GM23338 (cell line): Measurements from ENCODE around the gene PNP. TPM values are rescaled to one million over a fixed set of nuclear protein-coding genes. Genes with fewer than 3 reads are reported as not detected.

ENCODE experiments used
- ATAC-seq: fragments of 200-7000 bp; cut with Tn5 transposase; 3 replicates; pipeline ENCODE4 v1.9.1; 2020
- DNase-seq: peaks from one replicate; pipeline ENCODE4 v3.0.0-alpha.2; 2015; ENCODE audit warnings: low spot score
- H2AFZ ChIP-seq: fragments of 200-600 bp; sonication (generic); 2 replicates; pipeline ENCODE4 v1.8.0; 2016; ENCODE audit warnings: antibody characterized with exemption, mild to moderate bottlenecking, moderate library complexity
- H3F3A ChIP-seq: fragments of 200-600 bp; sonication (generic); replicated peaks from 2 replicates; pipeline ENCODE4 v1.8.0; 2017; ENCODE audit warnings: antibody characterized with exemption, mixed run types, low read depth
- H3K27ac ChIP-seq: fragments of 200-600 bp; sonication (generic); 2 replicates; pipeline ENCODE4 v1.6.1; 2016; ENCODE audit warnings: low read depth
- H3K27me3 ChIP-seq: fragments of 200-600 bp; sonication (generic); 2 replicates; pipeline ENCODE4 v1.8.0; 2016; ENCODE audit warnings: mild to moderate bottlenecking, mixed run types, moderate library complexity; ENCODE audit not compliant: insufficient read depth
- H3K36me3 ChIP-seq: fragments of 200-600 bp; sonication (generic); 2 replicates; pipeline ENCODE4 v1.8.0; 2016; ENCODE audit warnings: mild to moderate bottlenecking; ENCODE audit not compliant: insufficient read depth
- H3K4me1 ChIP-seq: fragments of 200-600 bp; sonication (generic); 2 replicates; pipeline ENCODE4 v1.8.0; 2016; ENCODE audit warnings: mild to moderate bottlenecking, moderate library complexity; ENCODE audit not compliant: insufficient read depth
- H3K4me2 ChIP-seq: fragments of 200-600 bp; sonication (generic); 2 replicates; pipeline ENCODE4 v1.7.1; 2017; ENCODE audit warnings: mixed run types
- H3K4me3 ChIP-seq: fragments of 200-600 bp; sonication (generic); 2 replicates; pipeline ENCODE4 v1.6.1; 2016; ENCODE audit warnings: mixed run types
- H3K79me2 ChIP-seq: fragments of 200-600 bp; sonication (generic); replicated peaks from 2 replicates; pipeline ENCODE4 v1.8.0; 2017; ENCODE audit warnings: mild to moderate bottlenecking; ENCODE audit not compliant: insufficient read depth
- H3K9me2 ChIP-seq: fragments of 200-600 bp; sonication (generic); 2 replicates; pipeline ENCODE4 v1.8.0; 2017; ENCODE audit not compliant: insufficient read depth
- H4K20me1 ChIP-seq: fragments of 200-600 bp; sonication (generic); replicated peaks from 2 replicates; pipeline ENCODE4 v1.8.0; 2017; ENCODE audit warnings: mild to moderate bottlenecking; ENCODE audit not compliant: insufficient read depth
- H3K27ac Mint-ChIP-seq: 2 replicates; pipeline ENCODE4 v1.8.0; 2020; ENCODE audit warnings: inconsistent platforms, mild to moderate bottlenecking, moderate library complexity, mixed read lengths
- H3K27me3 Mint-ChIP-seq: 3 replicates; pipeline ENCODE4 v1.8.0; 2022; ENCODE audit warnings: low read depth, mild to moderate bottlenecking, moderate library complexity, mixed read lengths, inconsistent platforms; ENCODE audit not compliant: insufficient read depth, poor library complexity
- H3K36me3 Mint-ChIP-seq: 3 replicates; pipeline ENCODE4 v1.8.0; 2021; ENCODE audit warnings: low read depth, mild to moderate bottlenecking, inconsistent platforms, moderate library complexity, mixed read lengths
- H3K4me1 Mint-ChIP-seq: 3 replicates; pipeline ENCODE4 v1.8.0; 2020; ENCODE audit warnings: mild to moderate bottlenecking, inconsistent platforms, mixed read lengths
- H3K4me3 Mint-ChIP-seq: 3 replicates; pipeline ENCODE4 v1.8.0; 2021; ENCODE audit warnings: moderate library complexity, mild to moderate bottlenecking, inconsistent platforms, mixed read lengths
- H3K9me3 Mint-ChIP-seq: 3 replicates; pipeline ENCODE4 v1.8.0; 2020; ENCODE audit warnings: moderate library complexity, mild to moderate bottlenecking, inconsistent platforms, mixed read lengths
- POLR2AphosphoS5 ChIP-seq: IDR thresholded peaks from 2 replicates; pipeline ENCODE4 v1.6.1; 2016; ENCODE audit warnings: antibody characterized with exemption, low read depth
- polyA plus RNA-seq: library from polyadenylated mRNA; unstranded; fragments of >200 nt; fragmentation: Nextera tagmentation; extraction: Ambion mirVana; gene quantifications from 2 replicates; pipeline ENCODE4 v1.2.1, GENCODE V29; 2016
- total RNA-seq: library from RNA; depleted of rRNA; stranded (reverse); fragments of >200 nt; shearing (Covaris generic); gene quantifications from 2 replicates; pipeline ENCODE4 v1.2.3, GENCODE V29; 2014
- TF ChIP-seq, protein P1 (sequence below): fragments of 250-450 bp; sonication (Bioruptor Pico); IDR thresholded peaks from 2 replicates; pipeline ENCODE4 v1.5.0; 2020; ENCODE audit warnings: mild to moderate bottlenecking, moderate library complexity
- TF ChIP-seq, protein P2 (sequence below): IDR thresholded peaks from one replicate; pipeline ENCODE4 v1.6.1; 2018; ENCODE audit warnings: antibody characterized with exemption; ENCODE audit not compliant: unreplicated experiment

Gene PNP
- total and polyA plus RNA-seq, 2 experiments from 2014 or later = 60.7 to 102 TPM

GRCh38 chr14:20490563-20490962, 21.4 kb downstream of the PNP start:
- Mint-ChIP-seq H3K27ac (no peak overlapping the region; the same call in 1 of the 2 replicates), H3K36me3 (no peaks in the 10 kb centered on the region), H3K9me3 (no peaks in the 10 kb centered on the region), H3K4me1 (peaks cover 53% of the 10 kb centered on the region), H3K27me3 (peaks cover 4% of the 10 kb centered on the region), H3K4me3 (no peak overlapping the region)
- Histone ChIP-seq H4K20me1 (no peaks in the 10 kb centered on the region), H3K4me1 (peaks cover 28% of the 10 kb centered on the region), H2AFZ (peak overlapping the region; percentile 93), H3K4me2 (no peak overlapping the region), H3K4me3 (no peak overlapping the region), H3K27me3 (no peaks in the 10 kb centered on the region), H3K9me2 (no peaks in the 10 kb centered on the region), H3F3A (peaks cover 9% of the 10 kb centered on the region; the same call in 1 of the 2 replicates), H3K79me2 (no peaks in the 10 kb centered on the region), H3K27ac (no peak overlapping the region), H3K36me3 (0 out of 2 replicates have a peak, but pooled peaks cover 2% of the 10 kb centered on the region)
- TF ChIP-seq, protein P1, sequence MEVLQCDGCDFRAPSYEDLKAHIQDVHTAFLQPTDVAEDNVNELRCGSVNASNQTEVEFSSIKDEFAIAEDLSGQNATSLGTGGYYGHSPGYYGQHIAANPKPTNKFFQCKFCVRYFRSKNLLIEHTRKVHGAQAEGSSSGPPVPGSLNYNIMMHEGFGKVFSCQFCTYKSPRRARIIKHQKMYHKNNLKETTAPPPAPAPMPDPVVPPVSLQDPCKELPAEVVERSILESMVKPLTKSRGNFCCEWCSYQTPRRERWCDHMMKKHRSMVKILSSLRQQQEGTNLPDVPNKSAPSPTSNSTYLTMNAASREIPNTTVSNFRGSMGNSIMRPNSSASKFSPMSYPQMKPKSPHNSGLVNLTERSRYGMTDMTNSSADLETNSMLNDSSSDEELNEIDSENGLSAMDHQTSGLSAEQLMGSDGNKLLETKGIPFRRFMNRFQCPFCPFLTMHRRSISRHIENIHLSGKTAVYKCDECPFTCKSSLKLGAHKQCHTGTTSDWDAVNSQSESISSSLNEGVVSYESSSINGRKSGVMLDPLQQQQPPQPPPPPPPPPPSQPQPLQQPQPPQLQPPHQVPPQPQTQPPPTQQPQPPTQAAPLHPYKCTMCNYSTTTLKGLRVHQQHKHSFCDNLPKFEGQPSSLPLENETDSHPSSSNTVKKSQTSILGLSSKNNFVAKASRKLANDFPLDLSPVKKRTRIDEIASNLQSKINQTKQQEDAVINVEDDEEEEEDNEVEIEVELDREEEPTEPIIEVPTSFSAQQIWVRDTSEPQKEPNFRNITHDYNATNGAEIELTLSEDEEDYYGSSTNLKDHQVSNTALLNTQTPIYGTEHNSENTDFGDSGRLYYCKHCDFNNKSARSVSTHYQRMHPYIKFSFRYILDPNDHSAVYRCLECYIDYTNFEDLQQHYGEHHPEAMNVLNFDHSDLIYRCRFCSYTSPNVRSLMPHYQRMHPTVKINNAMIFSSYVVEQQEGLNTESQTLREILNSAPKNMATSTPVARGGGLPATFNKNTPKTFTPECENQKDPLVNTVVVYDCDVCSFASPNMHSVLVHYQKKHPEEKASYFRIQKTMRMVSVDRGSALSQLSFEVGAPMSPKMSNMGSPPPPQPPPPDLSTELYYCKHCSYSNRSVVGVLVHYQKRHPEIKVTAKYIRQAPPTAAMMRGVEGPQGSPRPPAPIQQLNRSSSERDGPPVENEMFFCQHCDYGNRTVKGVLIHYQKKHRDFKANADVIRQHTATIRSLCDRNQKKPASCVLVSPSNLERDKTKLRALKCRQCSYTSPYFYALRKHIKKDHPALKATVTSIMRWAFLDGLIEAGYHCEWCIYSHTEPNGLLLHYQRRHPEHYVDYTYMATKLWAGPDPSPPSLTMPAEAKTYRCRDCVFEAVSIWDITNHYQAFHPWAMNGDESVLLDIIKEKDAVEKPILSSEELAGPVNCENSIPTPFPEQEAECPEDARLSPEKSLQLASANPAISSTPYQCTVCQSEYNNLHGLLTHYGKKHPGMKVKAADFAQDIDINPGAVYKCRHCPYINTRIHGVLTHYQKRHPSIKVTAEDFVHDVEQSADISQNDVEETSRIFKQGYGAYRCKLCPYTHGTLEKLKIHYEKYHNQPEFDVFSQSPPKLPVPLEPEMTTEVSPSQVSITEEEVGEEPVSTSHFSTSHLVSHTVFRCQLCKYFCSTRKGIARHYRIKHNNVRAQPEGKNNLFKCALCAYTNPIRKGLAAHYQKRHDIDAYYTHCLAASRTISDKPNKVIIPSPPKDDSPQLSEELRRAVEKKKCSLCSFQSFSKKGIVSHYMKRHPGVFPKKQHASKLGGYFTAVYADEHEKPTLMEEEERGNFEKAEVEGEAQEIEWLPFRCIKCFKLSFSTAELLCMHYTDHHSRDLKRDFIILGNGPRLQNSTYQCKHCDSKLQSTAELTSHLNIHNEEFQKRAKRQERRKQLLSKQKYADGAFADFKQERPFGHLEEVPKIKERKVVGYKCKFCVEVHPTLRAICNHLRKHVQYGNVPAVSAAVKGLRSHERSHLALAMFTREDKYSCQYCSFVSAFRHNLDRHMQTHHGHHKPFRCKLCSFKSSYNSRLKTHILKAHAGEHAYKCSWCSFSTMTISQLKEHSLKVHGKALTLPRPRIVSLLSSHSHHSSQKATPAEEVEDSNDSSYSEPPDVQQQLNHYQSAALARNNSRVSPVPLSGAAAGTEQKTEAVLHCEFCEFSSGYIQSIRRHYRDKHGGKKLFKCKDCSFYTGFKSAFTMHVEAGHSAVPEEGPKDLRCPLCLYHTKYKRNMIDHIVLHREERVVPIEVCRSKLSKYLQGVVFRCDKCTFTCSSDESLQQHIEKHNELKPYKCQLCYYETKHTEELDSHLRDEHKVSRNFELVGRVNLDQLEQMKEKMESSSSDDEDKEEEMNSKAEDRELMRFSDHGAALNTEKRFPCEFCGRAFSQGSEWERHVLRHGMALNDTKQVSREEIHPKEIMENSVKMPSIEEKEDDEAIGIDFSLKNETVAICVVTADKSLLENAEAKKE = no peak
- TF ChIP-seq, protein P2, sequence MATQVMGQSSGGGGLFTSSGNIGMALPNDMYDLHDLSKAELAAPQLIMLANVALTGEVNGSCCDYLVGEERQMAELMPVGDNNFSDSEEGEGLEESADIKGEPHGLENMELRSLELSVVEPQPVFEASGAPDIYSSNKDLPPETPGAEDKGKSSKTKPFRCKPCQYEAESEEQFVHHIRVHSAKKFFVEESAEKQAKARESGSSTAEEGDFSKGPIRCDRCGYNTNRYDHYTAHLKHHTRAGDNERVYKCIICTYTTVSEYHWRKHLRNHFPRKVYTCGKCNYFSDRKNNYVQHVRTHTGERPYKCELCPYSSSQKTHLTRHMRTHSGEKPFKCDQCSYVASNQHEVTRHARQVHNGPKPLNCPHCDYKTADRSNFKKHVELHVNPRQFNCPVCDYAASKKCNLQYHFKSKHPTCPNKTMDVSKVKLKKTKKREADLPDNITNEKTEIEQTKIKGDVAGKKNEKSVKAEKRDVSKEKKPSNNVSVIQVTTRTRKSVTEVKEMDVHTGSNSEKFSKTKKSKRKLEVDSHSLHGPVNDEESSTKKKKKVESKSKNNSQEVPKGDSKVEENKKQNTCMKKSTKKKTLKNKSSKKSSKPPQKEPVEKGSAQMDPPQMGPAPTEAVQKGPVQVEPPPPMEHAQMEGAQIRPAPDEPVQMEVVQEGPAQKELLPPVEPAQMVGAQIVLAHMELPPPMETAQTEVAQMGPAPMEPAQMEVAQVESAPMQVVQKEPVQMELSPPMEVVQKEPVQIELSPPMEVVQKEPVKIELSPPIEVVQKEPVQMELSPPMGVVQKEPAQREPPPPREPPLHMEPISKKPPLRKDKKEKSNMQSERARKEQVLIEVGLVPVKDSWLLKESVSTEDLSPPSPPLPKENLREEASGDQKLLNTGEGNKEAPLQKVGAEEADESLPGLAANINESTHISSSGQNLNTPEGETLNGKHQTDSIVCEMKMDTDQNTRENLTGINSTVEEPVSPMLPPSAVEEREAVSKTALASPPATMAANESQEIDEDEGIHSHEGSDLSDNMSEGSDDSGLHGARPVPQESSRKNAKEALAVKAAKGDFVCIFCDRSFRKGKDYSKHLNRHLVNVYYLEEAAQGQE = no peak
- no peak for TF ChIP-seq POLR2AphosphoS5
- DNase-seq (peak; percentile 10), ATAC-seq (no peak)
